ENCODE results near the gene WFDC5.

Gene WFDC5

GRCh38 chr20:45113865-45114264 is 1.1 kb downstream of the WFDC5 start:
- no peak for DNase-seq

GRCh38 chr20:45112754-45113153 is 2.2 kb downstream of the WFDC5 start:
- DNase-seq: no peak

GRCh38 chr20:45111799-45112471 is 3.0 kb downstream of the WFDC5 start:
- peak in 1 of 2 experiments; percentile 10 for DNase-seq

GRCh38 chr20:45111285-45111684 is 3.7 kb downstream of the WFDC5 start:
- DNase-seq: no peak

GRCh38 chr20:45110301-45110700 is 4.7 kb downstream of the WFDC5 start:
- no peak for DNase-seq

GRCh38 chr20:45109634-45110033 is 5.3 kb downstream of the WFDC5 start:
- DNase-seq: no peak

GRCh38 chr20:45105317-45105716 is 9.7 kb downstream of the WFDC5 start:
- DNase-seq: no peak

GRCh38 chr20:45104786-45105185 is 10.2 kb downstream of the WFDC5 start:
- DNase-seq: no peak

GRCh38 chr20:45103072-45103471 is 11.9 kb downstream of the WFDC5 start:
- no peak for DNase-seq

- DNase-seq: no peak
These were observed 13.6 kb downstream of the WFDC5 start for GRCh38 chr20:45101333-45101850.

GRCh38 chr20:45100563-45101245 is 14.3 kb downstream of the WFDC5 start, which contains the start of gene KCNS1:
Gene KCNS1 (minus strand): TSS chr20:45101127. CDS start chr20:45099236, 1,891 bp downstream.
- no peak for DNase-seq

GRCh38 chr20:45098103-45098773 is 16.7 kb downstream of the WFDC5 start:
- DNase-seq: no peak

GRCh38 chr20:45097485-45098102 is 17.4 kb downstream of the WFDC5 start:
- no peak for DNase-seq

- no peak for DNase-seq
These were observed 18.2 kb downstream of the WFDC5 start for GRCh38 chr20:45096781-45097180.

- peak; percentile 27 to 41 for DNase-seq
These were observed 19.2 kb downstream of the WFDC5 start for GRCh38 chr20:45095805-45096238.

- DNase-seq: no peak
These were observed 20.0 kb downstream of the WFDC5 start for GRCh38 chr20:45094864-45095574.

- no peak for DNase-seq
These were observed 20.8 kb downstream of the WFDC5 start for GRCh38 chr20:45094201-45094600.

- DNase-seq: no peak
These were observed 22.1 kb downstream of the WFDC5 start for GRCh38 chr20:45092898-45093297.

GRCh38 chr20:45091366-45091765 is 23.6 kb downstream of the WFDC5 start:
- DNase-seq: no peak

GRCh38 chr20:45090481-45090880 is 24.5 kb downstream of the WFDC5 start:
- no peak for DNase-seq

- DNase-seq: no peak
These were observed 26.7 kb downstream of the WFDC5 start for GRCh38 chr20:45088247-45088646.

GRCh38 chr20:45087814-45088213 is 27.2 kb downstream of the WFDC5 start:
- DNase-seq: no peak
